Colonic mucosa (tissue), 4 donors: ENCODE data around the gene FGFR3. TPM values are rescaled to one million over a fixed set of nuclear protein-coding genes. Genes with fewer than 3 reads are reported as not detected.

Experiments used
- DNase-seq: peaks from one replicate; pipeline ENCODE4 v3.0.0-alpha.2; 2020
- H3K27ac ChIP-seq: fragments of 200-600 bp; one replicate; pipeline ENCODE4 v1.8.0; 2021
- H3K27me3 ChIP-seq: fragments of 200-600 bp; one replicate; pipeline ENCODE4 v1.8.0; 2021
- H3K36me3 ChIP-seq: fragments of 200-600 bp; one replicate; pipeline ENCODE4 v1.8.0; 2021
- H3K4me1 ChIP-seq: fragments of 200-600 bp; one replicate; pipeline ENCODE4 v1.8.0; 2021; ENCODE audit warnings: mild to moderate bottlenecking
- H3K4me3 ChIP-seq: fragments of 200-600 bp; one replicate; pipeline ENCODE4 v1.8.0; 2021
- H3K9ac ChIP-seq, 2 donors: one replicate each; pipeline ENCODE4 v1.7.0; 2013; ENCODE audit warnings: control low read depth in 2 of 2, low read depth in 2 of 2, low read length in 2 of 2
- H3K9me3 ChIP-seq: fragments of 200-600 bp; one replicate; pipeline ENCODE4 v1.8.0; 2021
- intact Hi-C: fragments of 100-400 bp; cut with DNase I; formaldehyde crosslinking; loops from one replicate; pipeline ENCODE4 v1.14.1; 2022
- total RNA-seq, 2 donors: library from RNA; stranded (reverse); fragmentation: NEBNext Ultra II Directional in 1 of 2; extraction: Animal tissue kit (Norgen Biotek cat#: 25700) in 1 of 2; gene quantifications; one replicate each; pipeline ENCODE4 v1.2.1, GENCODE V29; 2021
- TF ChIP-seq, protein P1 (sequence below): fragments of 200-600 bp; IDR thresholded peaks from one replicate; pipeline ENCODE4 v1.8.0; 2022; ENCODE audit warnings: antibody characterized with exemption, mild to moderate bottlenecking
- donor health status: healthy.
- donor health status: DM: no; HTN: no; CAD: no.
- donor health status: DM: no; HTN: no; CAD: no.

FGFR3 gene
- total RNA-seq: 10 to 100 TPM; 32.3 to 52.9 TPM

DNA sequence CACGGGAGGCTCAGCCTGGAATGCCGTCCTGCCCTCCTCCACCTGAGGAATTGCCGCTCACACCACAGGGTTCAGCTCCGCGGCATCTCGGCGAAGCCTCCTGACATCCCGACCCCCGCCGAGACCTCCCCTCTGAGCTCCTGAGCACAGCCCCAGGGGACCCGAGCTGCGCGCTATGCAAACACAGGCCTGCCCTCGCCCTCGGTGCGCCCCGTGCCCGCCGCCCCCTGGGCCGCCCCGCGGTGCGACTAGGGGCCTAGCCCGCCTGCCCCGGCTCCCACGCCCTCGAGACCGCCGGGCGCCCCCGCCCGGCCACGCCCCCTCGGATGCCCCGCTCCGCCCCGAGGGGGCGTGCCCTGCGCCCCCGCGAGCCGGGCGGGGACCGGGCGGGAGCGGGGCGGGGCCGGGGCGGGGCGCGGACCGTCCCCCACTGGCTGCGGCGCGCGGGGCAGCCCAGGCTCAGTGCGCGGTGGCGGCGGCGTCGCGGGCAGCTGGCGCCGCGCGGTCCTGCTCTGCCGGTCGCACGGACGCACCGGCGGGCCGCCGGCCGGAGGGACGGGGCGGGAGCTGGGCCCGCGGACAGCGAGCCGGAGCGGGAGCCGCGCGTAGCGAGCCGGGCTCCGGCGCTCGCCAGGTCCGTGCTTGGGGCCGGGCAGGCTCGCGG is at the start of gene FGFR3:
FGFR3 (plus strand) TSS at position 462 of the 664 bp plus-strand sequence. CDS start 642 bp downstream, outside the sequence.
- Histone ChIP-seq H3K4me1 (peaks cover 6% of the 10 kb centered on the region), H3K36me3 (no peaks in the 10 kb centered on the region), H3K4me3 (peak within 1 kb of the TSS; percentile 64), H3K27ac (peak within 1 kb of the TSS; percentile 74), H3K9me3 (no peaks in the 10 kb centered on the region), H3K9ac (peak within 1 kb of the TSS; percentile 78 to 79), H3K27me3 (peaks cover 29% of the 10 kb centered on the region)
- peak; percentile 60 for DNase-seq
- intact Hi-C loops: no loop called here
- TF ChIP-seq, protein P1, sequence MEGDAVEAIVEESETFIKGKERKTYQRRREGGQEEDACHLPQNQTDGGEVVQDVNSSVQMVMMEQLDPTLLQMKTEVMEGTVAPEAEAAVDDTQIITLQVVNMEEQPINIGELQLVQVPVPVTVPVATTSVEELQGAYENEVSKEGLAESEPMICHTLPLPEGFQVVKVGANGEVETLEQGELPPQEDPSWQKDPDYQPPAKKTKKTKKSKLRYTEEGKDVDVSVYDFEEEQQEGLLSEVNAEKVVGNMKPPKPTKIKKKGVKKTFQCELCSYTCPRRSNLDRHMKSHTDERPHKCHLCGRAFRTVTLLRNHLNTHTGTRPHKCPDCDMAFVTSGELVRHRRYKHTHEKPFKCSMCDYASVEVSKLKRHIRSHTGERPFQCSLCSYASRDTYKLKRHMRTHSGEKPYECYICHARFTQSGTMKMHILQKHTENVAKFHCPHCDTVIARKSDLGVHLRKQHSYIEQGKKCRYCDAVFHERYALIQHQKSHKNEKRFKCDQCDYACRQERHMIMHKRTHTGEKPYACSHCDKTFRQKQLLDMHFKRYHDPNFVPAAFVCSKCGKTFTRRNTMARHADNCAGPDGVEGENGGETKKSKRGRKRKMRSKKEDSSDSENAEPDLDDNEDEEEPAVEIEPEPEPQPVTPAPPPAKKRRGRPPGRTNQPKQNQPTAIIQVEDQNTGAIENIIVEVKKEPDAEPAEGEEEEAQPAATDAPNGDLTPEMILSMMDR: no peak

DNA sequence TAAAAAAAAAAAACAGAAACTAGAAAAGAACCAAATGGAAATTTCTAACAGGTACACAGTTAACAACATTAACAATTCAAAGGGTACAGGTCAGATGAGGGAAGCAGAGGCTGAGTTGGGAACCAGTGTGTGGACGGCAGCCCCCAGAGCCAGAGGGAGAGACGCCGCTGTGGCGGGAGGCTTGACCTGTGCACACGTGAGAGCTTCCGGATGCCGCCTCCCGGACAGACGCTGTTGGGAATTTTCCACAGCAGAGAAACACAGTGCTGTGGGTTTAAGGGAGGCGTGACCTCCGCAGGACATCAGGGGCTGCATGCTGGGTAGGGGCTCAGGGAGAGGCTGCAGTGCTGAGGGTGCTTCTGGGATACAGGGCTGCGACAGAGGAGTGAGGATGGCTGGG is 49.5 kb upstream of the FGFR3 start:
- Histone ChIP-seq H3K27ac (no peak overlapping the region), H3K4me1 (no peaks in the 10 kb centered on the region), H3K27me3 (no peaks in the 10 kb centered on the region), H3K4me3 (no peak overlapping the region), H3K9me3 (no peaks in the 10 kb centered on the region), H3K36me3 (no peaks in the 10 kb centered on the region), H3K9ac (no peak overlapping the region)
- TF ChIP-seq, protein P1: no peak
- DNase-seq: no peak
- intact Hi-C loops: no loop called here

DNA sequence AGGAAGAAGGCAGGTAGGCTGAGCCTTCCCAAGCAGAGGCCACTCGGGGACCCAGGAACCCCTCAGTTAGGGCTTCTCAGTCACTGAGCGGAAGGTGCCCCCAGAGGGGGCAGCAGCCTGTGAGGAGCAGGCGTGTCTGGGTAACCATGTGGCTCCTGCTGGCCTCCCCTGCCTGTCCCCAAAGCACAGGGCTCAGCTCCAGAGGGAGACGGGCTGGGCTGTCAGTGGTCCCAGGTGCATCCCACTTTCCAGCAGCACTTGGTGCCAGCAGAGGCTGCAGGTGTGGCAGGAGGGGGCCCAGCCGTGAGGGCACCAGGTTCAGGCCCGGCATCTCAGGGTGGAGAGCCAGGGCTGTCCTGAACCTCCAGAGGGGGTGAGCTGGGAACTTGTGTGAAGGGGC is 49.1 kb upstream of the FGFR3 start:
- Histone ChIP-seq H3K9ac (no peak overlapping the region), H3K4me1 (no peaks in the 10 kb centered on the region), H3K4me3 (no peak overlapping the region), H3K27ac (no peak overlapping the region), H3K9me3 (no peaks in the 10 kb centered on the region), H3K36me3 (no peaks in the 10 kb centered on the region), H3K27me3 (no peaks in the 10 kb centered on the region)
- intact Hi-C loops: no loop called here
- TF ChIP-seq, protein P1: no peak
- no peak for DNase-seq

DNA sequence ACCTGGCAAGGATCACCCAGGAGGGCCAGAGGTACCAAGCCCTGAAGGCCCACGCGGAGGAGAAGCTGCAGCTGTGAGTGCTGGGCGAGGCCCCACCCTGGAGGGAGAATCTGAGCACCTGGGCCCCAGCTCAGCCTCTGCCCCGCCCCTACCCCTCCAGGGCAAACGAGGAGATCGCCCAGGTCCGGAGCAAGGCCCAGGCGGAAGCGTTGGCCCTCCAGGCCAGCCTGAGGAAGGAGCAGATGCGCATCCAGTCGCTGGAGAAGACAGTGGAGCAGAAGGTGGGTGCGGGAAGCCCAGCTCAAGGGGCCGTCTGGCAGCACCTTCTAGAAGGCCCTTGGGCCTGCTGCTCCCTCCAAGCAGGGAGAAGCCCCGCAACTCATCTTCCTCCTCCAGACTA is 48.5 kb upstream of the FGFR3 start:
- DNase-seq: no peak
- Histone ChIP-seq H3K4me1 (no peaks in the 10 kb centered on the region), H3K9ac (no peak overlapping the region), H3K9me3 (no peaks in the 10 kb centered on the region), H3K27me3 (no peaks in the 10 kb centered on the region), H3K27ac (no peak overlapping the region), H3K36me3 (no peaks in the 10 kb centered on the region), H3K4me3 (no peak overlapping the region)
- TF ChIP-seq, protein P1: no peak
- intact Hi-C loops: no loop called here

DNA sequence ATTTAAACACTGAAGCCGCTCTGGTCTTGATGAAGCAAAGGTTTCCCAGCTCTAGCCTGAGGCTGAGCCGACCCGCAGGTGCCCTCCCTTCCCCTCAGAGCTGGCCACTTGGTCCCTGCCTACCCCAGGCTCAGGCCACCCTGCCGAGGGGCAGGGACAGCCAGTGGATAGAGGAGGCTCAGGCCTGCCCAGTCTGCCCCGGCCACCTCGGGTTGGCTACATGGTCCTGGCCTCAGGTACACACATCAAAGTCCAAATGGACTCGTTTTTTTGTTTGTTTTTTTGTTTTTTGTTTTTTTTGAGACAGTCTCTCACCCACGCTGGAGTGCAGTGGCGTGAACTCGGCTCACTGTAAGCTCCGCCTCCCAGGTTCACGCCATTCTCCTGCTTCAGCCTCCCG is 47.9 kb upstream of the FGFR3 start:
- no peaks in the 10 kb centered on the region for H3K36me3 ChIP-seq
- TF ChIP-seq, protein P1: no peak
- H3K27me3 ChIP-seq: no peaks in the 10 kb centered on the region
- no peak overlapping the region for H3K9ac ChIP-seq
- DNase-seq: no peak
- intact Hi-C loops: loop anchor here (5.0 kb wide), 1 partner anchor 152 kb away; no protein-coding TSS in a partner anchor
- H3K27ac ChIP-seq: no peak overlapping the region
- H3K4me3 ChIP-seq: no peak overlapping the region
- no peaks in the 10 kb centered on the region for H3K4me1 ChIP-seq
- H3K9me3 ChIP-seq: no peaks in the 10 kb centered on the region
